HG03558 (cell line): ENCODE measurements around the gene AOC3.
"Not testable (repeated sequence)": the region's sequence is repeated elsewhere in the genome, so short reads cannot be mapped to it uniquely, and the experiment has no call there.

Experiments
- ATAC-seq: cut with Tn5 transposase; IDR thresholded peaks from one replicate; pipeline ENCODE4 v1.9.1; 2021; ENCODE audit warnings: moderate number of reproducible peaks; ENCODE audit not compliant: unreplicated experiment; ENCODE audit errors: extremely low read depth

The AOC3 gene

GRCh38 chr17:42886283-42887176 is 35.5 kb downstream of the AOC3 start:
- no peak for ATAC-seq

DNA sequence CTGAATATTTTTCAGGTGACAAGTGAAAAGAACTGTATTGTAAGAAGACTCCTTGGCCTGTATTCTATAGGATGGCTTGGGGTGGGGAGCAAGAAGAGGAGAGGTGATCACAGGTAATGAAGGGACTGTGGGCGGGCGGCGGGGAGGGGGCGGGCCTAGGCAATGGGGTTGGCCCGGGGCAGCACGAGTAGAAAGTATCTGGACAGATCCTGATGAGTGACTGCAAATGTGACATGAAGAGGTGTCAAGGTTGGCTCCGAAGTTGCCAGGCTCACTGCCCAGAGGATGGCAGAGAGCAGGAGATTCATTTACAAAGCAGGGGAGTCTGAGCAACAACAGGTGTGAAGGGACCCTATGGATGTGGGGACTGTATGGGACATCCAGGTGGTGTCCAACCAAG is 38.8 kb downstream of the AOC3 start:
- no peak for ATAC-seq

- ATAC-seq, result no peak
Observed at GRCh38 chr17:42891539-42892152, 40.6 kb downstream of the AOC3 start.

DNA sequence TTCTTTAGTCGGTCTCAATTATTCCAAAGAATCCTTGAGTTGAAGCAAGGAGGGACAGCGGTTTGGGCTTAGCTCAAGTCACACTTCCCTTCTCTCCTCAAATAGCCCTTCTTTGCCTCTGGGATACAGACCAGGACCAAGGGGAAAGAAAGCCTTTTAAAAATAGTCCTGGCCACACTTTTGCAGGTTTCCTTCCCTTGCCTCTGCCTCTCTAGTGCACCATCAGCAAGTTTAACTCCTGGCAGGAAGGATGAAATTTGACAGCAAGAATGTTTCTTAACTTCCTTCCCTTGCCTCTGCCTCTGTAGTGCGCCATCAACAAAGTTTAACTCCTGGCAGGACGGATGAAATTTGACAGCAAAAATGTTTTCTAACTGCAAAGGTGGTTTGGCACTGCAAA is 42.4 kb downstream of the AOC3 start:
- ATAC-seq, result no peak

- no peak for ATAC-seq
Observed at GRCh38 chr17:42894283-42895184, 43.5 kb downstream of the AOC3 start.

- ATAC-seq, result no peak
Observed at GRCh38 chr17:42895185-42895555, 44.2 kb downstream of the AOC3 start.

DNA sequence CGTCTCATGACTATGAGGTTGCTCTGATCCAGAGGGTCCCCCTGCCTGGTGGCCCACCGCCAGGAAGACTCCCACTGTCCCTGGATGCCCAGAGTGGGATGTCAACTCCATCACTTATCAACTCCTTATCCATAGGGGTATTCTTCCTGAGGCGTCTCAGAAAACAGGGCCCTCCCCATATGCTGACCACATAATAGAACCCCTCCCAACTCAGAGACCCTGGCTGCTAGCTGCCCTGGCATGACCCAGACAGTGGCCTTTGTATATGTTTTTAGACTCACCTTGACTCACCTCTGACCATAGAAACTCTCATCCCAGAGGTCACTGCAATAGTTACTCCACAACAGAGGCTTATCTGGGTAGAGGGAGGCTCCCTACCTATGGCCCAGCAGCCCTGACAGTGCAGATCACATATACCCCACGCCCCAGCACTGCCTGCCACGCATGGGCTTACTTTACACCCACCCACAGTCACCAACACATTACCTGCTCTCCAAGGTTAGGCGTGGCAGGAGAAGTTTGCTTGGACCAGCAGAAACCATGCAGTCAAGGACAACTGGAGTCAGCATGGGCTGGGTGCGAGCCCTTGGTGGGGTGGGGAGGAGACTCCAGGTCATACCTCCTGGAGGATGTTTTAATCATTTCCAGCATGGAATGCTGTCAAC is 47.3 kb downstream of the AOC3 start:
- ATAC-seq, result no peak

DNA sequence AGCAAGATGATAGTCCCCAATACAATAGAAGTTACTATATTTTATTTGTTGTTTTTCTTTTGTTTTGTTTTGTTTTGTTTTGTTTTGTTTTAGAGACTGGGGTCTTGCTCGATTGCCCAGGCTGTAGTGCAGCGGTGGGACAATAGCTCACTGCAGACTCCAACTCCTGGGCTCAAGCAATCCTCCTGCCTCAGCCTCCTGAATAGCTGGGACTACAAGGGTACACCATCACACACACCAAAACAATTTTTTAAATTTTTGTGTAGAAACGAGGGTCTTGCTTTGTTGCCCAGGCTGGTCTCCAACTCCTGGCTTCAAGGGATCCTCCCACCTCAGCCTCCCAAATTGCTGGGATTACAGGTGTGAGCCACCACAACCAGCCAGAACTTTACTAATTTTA is 49.0 kb downstream of the AOC3 start:
- not testable (repeated sequence) for ATAC-seq

DNA sequence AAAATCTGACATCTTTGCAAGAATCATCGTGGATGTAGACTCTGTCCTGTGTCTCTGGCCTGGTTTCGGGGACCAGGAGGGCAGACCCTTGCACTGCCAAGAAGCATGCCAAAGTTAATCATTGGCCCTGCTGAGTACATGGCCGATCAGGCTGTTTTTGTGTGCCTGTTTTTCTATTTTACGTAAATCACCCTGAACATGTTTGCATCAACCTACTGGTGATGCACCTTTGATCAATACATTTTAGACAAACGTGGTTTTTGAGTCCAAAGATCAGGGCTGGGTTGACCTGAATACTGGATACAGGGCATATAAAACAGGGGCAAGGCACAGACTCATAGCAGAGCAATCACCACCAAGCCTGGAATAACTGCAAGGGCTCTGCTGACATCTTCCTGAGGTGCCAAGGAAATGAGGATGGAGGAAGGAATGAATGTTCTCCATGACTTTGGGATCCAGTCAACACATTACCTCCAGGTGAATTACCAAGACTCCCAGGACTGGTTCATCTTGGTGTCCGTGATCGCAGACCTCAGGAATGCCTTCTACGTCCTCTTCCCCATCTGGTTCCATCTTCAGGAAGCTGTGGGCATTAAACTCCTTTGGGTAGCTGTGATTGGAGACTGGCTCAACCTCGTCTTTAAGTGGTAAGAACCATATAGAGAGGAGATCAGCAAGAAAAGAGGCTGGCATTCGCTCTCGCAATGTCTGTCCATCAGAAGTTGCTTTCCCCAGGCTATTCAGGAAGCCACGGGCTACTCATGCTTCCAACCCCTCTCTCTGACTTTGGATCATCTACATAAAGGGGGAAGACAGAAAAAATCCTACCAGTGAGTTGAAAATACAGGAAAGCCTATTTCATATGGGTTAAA is 49.7 kb downstream of the AOC3 start, which contains the start of gene G6PC1:
Gene G6PC1, plus strand, starts transcription at position 340 of the 872 bp plus-strand sequence. Its CDS starts 78 bp downstream, at position 418.
- ATAC-seq, result no peak

GRCh38 chr17:42901535-42902229 is 50.7 kb downstream of the AOC3 start:
- ATAC-seq, result no peak

- no peak for ATAC-seq
Observed at GRCh38 chr17:42904110-42904469, 53.1 kb downstream of the AOC3 start.

DNA sequence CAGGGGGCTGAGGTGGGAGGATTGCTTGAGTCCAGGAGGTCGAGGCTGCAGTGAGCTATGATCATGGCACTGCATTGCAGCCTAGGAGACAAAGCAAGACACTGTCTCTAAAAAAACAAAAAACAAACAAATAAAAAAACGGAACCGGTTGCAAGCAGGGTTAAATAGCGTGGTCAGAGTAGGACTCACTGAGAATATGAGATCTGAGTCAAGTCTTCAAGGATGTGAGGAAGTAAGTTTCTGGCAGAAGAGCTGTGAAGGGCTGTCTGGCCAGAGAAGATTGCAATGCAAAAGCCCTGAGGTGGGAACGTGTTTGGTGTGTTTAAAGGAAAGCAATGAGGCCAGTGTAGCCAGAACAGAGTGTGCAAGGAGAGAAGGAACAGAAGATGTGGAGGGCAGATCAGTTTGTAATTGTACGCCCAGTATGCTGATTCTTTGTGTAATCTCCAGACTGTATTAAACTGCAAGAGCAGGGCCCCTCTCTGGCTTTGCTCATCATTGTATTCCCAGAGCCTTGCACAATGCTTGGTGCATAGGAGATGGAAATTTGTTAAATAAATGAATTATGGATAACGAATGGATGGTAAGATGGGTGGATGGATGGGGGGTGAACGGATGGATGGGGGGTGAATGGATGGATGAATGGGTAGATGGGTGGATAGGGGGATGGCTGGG is 55.9 kb downstream of the AOC3 start:
- no peak for ATAC-seq
